HG02571 (cell line): ENCODE results near the gene RAB43.

Experiments
- ATAC-seq: cut with Tn5 transposase; IDR thresholded peaks from one replicate; pipeline ENCODE4 v1.9.1; 2021; ENCODE audit warnings: mild to moderate bottlenecking, moderate library complexity; ENCODE audit not compliant: unreplicated experiment

RAB43 gene

GRCh38 chr3:129039271-129040038 lies 82.1 kb downstream of the RAB43 start:
- ATAC-seq: no peak

GRCh38 chr3:129038121-129038855 lies 83.3 kb downstream of the RAB43 start:
- no peak for ATAC-seq
